AG04450 (cell line): Measurements from ENCODE around the gene ABI3. TPM values are rescaled to one million over a fixed set of nuclear protein-coding genes. Genes with fewer than 3 reads are reported as not detected.

Experiments
- CTCF ChIA-PET: fragments of 300-600, 350-600 bp; formaldehyde crosslinking; extraction: SDS; loops from one replicate; lab custom pipeline; 2022; ENCODE audit warnings: antibody characterized with exemption, inconsistent platforms; lab: Charles Lee
- POLR2A ChIA-PET: fragments of 350-600 bp; formaldehyde crosslinking; extraction: SDS; loops from one replicate; lab custom pipeline; 2021; ENCODE audit warnings: antibody characterized with exemption, inconsistent platforms; lab: Yijun Ruan, JAX
- DNase-seq: peaks from one replicate; pipeline ENCODE4 v3.0.0-alpha.2; 2011; ENCODE audit warnings: low read depth, low spot score
- H3K27ac ChIP-seq: one replicate; pipeline ENCODE4 v1.5.1; 2012; ENCODE audit warnings: low read depth, low read length, control low read depth
- H3K27me3 ChIP-seq: one replicate; pipeline ENCODE4 v1.6.0; 2012; ENCODE audit warnings: low read length; ENCODE audit not compliant: control insufficient read depth, insufficient read depth
- H3K4me3 ChIP-seq: 2 replicates; pipeline ENCODE4 v1.5.1; 2011; ENCODE audit warnings: mild to moderate bottlenecking, low read depth, low read length, control low read depth
- H3K9me3 ChIP-seq: 2 replicates; pipeline ENCODE4 v1.5.1; 2012; ENCODE audit warnings: low read length; ENCODE audit not compliant: control insufficient read depth, insufficient read depth
- CTCF ChIP-seq: IDR thresholded peaks from 2 replicates; pipeline ENCODE4 v1.5.1; 2011; ENCODE audit warnings: low read depth, low read length, control low read depth, inconsistent platforms
- polyA plus RNA-seq: library from polyadenylated mRNA; depleted of rRNA; stranded (reverse); fragments of >200 nt; gene quantifications from 2 replicates; pipeline ENCODE4 v1.2.3, GENCODE V29; 2011

The ABI3 gene
- polyA plus RNA-seq, 1 experiment: 0.21 TPM

GRCh38 chr17:49213847-49214246 lies 3.3 kb downstream of the ABI3 start:
- Histone ChIP-seq H3K4me3 (no peak overlapping the region), H3K9me3 (no peaks in the 10 kb centered on the region), H3K27ac (no peak overlapping the region), H3K27me3 (peaks cover 4% of the 10 kb centered on the region)
- DNase-seq: no peak
- no peak for TF ChIP-seq CTCF
- POLR2A ChIA-PET: no interaction called here
- CTCF ChIA-PET: interaction anchor here (1.6 kb wide), 1 partner anchor 13 kb away, joined by 5 read pairs; no protein-coding TSS in a partner anchor

- DNase-seq: no peak
- TF ChIP-seq CTCF: no peak
- CTCF ChIA-PET: no interaction called here
- no peaks in the 10 kb centered on the region; the same call in 1 of the 2 replicates for H3K9me3 ChIP-seq
- H3K27ac ChIP-seq: no peak overlapping the region
- peaks cover 4% of the 10 kb centered on the region for H3K27me3 ChIP-seq
- H3K4me3 ChIP-seq: no peak overlapping the region
- POLR2A ChIA-PET: no interaction called here
These were observed 4.3 kb downstream of the ABI3 start for GRCh38 chr17:49214676-49215360.

GRCh38 chr17:49216482-49216881 lies 6.0 kb downstream of the ABI3 start:
- H3K27me3 ChIP-seq: peaks cover 4% of the 10 kb centered on the region
- no peak for DNase-seq
- ChIA-PET CTCF (no interaction called here), POLR2A (interaction anchor here (0.7 kb wide), 1 partner anchor 51 kb away, joined by 3 read pairs; no protein-coding TSS in a partner anchor)
- no peak overlapping the region for H3K27ac ChIP-seq
- H3K4me3 ChIP-seq: no peak overlapping the region
- no peak for TF ChIP-seq CTCF
- peaks cover 3% of the 10 kb centered on the region; the same call in 1 of the 2 replicates for H3K9me3 ChIP-seq

GRCh38 chr17:49216953-49217650 lies 6.6 kb downstream of the ABI3 start:
- ChIA-PET POLR2A (no interaction called here), CTCF (no interaction called here)
- no peak for DNase-seq

More at GRCh38 chr17:49216953-49217650, 6.6 kb downstream of the ABI3 start:
- peaks cover 3% of the 10 kb centered on the region; the same call in 1 of the 2 replicates for H3K9me3 ChIP-seq
- no peak for TF ChIP-seq CTCF
- peaks cover 4% of the 10 kb centered on the region for H3K27me3 ChIP-seq
- no peak overlapping the region for H3K4me3 ChIP-seq
- H3K27ac ChIP-seq: no peak overlapping the region
